HG03139 (cell line): ENCODE data around the gene NRP2.

Source experiments
- ATAC-seq: cut with Tn5 transposase; IDR thresholded peaks from one replicate; pipeline ENCODE4 v1.9.1; 2021; ENCODE audit not compliant: unreplicated experiment

The NRP2 gene

GRCh38 chr2:205686783-205687640 is 4.7 kb downstream of the NRP2 start:
- ATAC-seq = no peak

- ATAC-seq = no peak
Measured at GRCh38 chr2:205687641-205687956, 5.3 kb downstream of the NRP2 start.

GRCh38 chr2:205688417-205689200 is 6.3 kb downstream of the NRP2 start:
- ATAC-seq = no peak

- ATAC-seq = no peak
Measured at GRCh38 chr2:205689820-205690219, 7.5 kb downstream of the NRP2 start.

- ATAC-seq = no peak
Measured at GRCh38 chr2:205692104-205692503, 9.8 kb downstream of the NRP2 start.

GRCh38 chr2:205694256-205694655 is 12.0 kb downstream of the NRP2 start:
- no peak for ATAC-seq

GRCh38 chr2:205695460-205695991 is 13.2 kb downstream of the NRP2 start:
- ATAC-seq = no peak

- no peak for ATAC-seq
Measured at GRCh38 chr2:205696331-205696926, 14.1 kb downstream of the NRP2 start.

GRCh38 chr2:205696927-205697441 is 14.7 kb downstream of the NRP2 start:
- ATAC-seq = no peak

GRCh38 chr2:205698286-205699268 is 16.3 kb downstream of the NRP2 start:
- no peak for ATAC-seq

- ATAC-seq = no peak
Measured at GRCh38 chr2:205699515-205700289, 17.4 kb downstream of the NRP2 start.

- ATAC-seq = peak; percentile 65
Measured at GRCh38 chr2:205700331-205701132, 18.2 kb downstream of the NRP2 start.

- no peak for ATAC-seq
Measured at GRCh38 chr2:205701509-205701908, 19.2 kb downstream of the NRP2 start.

GRCh38 chr2:205702576-205702975 is 20.3 kb downstream of the NRP2 start:
- ATAC-seq = no peak

- ATAC-seq = no peak
Measured at GRCh38 chr2:205703471-205704126, 21.3 kb downstream of the NRP2 start.

- ATAC-seq = no peak
Measured at GRCh38 chr2:205704127-205704741, 21.9 kb downstream of the NRP2 start.

GRCh38 chr2:205705511-205706349 is 23.4 kb downstream of the NRP2 start:
- no peak for ATAC-seq
